ENCODE measurements around the gene PLD6. TPM values are rescaled to one million over a fixed set of nuclear protein-coding genes. Genes with fewer than 3 reads are reported as not detected.

The PLD6 gene
- total RNA-seq, 1 donor from 2014 or later = 2.3 TPM

DNA sequence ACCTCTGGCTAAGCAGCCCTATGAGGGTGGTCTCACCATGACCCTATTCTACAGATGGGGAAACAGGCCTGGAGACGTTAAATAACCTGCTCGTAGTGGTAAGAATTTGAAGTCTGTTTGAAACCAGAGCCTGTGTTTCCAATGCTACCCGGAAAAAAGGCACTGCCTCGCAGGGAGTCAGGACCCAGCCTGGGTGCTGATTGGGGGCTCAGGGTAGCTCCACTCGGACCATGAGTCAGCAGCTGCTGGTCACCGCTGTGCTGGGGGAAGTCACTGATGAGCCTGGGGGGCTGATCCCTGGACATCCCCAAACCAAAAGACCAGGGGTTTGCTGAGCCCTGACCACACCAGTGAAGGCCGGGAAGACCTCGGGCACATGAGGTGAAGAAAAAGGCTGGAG lies 9.4 kb upstream of the PLD6 start:
- peaks cover 36% of the 10 kb centered on the region for H3K36me3 Mint-ChIP-seq
- no peaks in the 10 kb centered on the region for H3K9me3 Mint-ChIP-seq
- H3K4me1 Mint-ChIP-seq = no peaks in the 10 kb centered on the region
- no peak for DNase-seq (ENCODE audit: low spot score in 2 of 2, unreplicated experiment in 2 of 2)
- TF ChIP-seq CTCF (IDR thresholded peaks at IDR 0.05; ENCODE audit: unreplicated experiment) = no peak
- H3K27me3 Mint-ChIP-seq (ENCODE audit: low read depth) = no peaks in the 10 kb centered on the region
- no peak overlapping the region for H3K27ac Mint-ChIP-seq
- H3K4me3 Mint-ChIP-seq = no peak overlapping the region

GRCh38 chr17:17214646-17215436 lies 8.7 kb upstream of the PLD6 start:
- DNase-seq (ENCODE audit: low spot score in 2 of 2, unreplicated experiment in 2 of 2) = no peak
- H3K27ac Mint-ChIP-seq = no peak overlapping the region
- H3K27me3 Mint-ChIP-seq (ENCODE audit: low read depth) = no peaks in the 10 kb centered on the region
- no peaks in the 10 kb centered on the region for H3K4me1 Mint-ChIP-seq
- H3K36me3 Mint-ChIP-seq = peaks cover 36% of the 10 kb centered on the region
- H3K9me3 Mint-ChIP-seq = no peaks in the 10 kb centered on the region
- no peak for TF ChIP-seq CTCF (IDR thresholded peaks at IDR 0.05; ENCODE audit: unreplicated experiment)
- no peak overlapping the region for H3K4me3 Mint-ChIP-seq

GRCh38 chr17:17213775-17214174 lies 7.6 kb upstream of the PLD6 start:
- no peaks in the 10 kb centered on the region for H3K9me3 Mint-ChIP-seq
- no peak for TF ChIP-seq CTCF (IDR thresholded peaks at IDR 0.05; ENCODE audit: unreplicated experiment)
- H3K27ac Mint-ChIP-seq = no peak overlapping the region
- H3K36me3 Mint-ChIP-seq = peaks cover 35% of the 10 kb centered on the region
- no peaks in the 10 kb centered on the region for H3K4me1 Mint-ChIP-seq
- H3K4me3 Mint-ChIP-seq = no peak overlapping the region
- DNase-seq (ENCODE audit: low spot score in 2 of 2, unreplicated experiment in 2 of 2) = no peak
- H3K27me3 Mint-ChIP-seq (ENCODE audit: low read depth) = no peaks in the 10 kb centered on the region

- Mint-ChIP-seq H3K9me3 (no peaks in the 10 kb centered on the region), H3K27ac (no peak overlapping the region), H3K36me3 (peaks cover 9% of the 10 kb centered on the region), H3K4me1 (peaks cover 2% of the 10 kb centered on the region), H3K4me3 (no peak overlapping the region), H3K27me3 (ENCODE audit: low read depth) (no peaks in the 10 kb centered on the region)
- DNase-seq (ENCODE audit: low spot score in 2 of 2, unreplicated experiment in 2 of 2) = no peak
- no peak for TF ChIP-seq CTCF (IDR thresholded peaks at IDR 0.05; ENCODE audit: unreplicated experiment)
Measured at GRCh38 chr17:17207998-17208397, 1.9 kb upstream of the PLD6 start.

- no peak for TF ChIP-seq CTCF (IDR thresholded peaks at IDR 0.05; ENCODE audit: unreplicated experiment)
- no peaks in the 10 kb centered on the region for H3K27me3 Mint-ChIP-seq (ENCODE audit: low read depth)
- peaks cover 4% of the 10 kb centered on the region for H3K36me3 Mint-ChIP-seq
- no peak overlapping the region for H3K4me3 Mint-ChIP-seq
- no peak overlapping the region for H3K27ac Mint-ChIP-seq
- no peaks in the 10 kb centered on the region for H3K9me3 Mint-ChIP-seq
- no peak for DNase-seq (ENCODE audit: low spot score in 2 of 2, unreplicated experiment in 2 of 2)
- H3K4me1 Mint-ChIP-seq = peaks cover 2% of the 10 kb centered on the region
Measured at GRCh38 chr17:17206913-17207335, 791 bp upstream of the PLD6 start.

Data from mesothelial cell of epicardium (in vitro differentiated cells).